GM18951 (cell line): ENCODE results near the gene PEAK1.

Source experiments
- POLR2A ChIP-seq: IDR thresholded peaks from 4 replicates; pipeline ENCODE4 v1.6.1; 2011; ENCODE audit warnings: mild to moderate bottlenecking; ENCODE audit not compliant: insufficient read length, insufficient read depth; ENCODE audit errors: extremely low read depth
- in situ Hi-C: fragments of 300-500 bp; cut with MboI; formaldehyde crosslinking; loops from one replicate; pipeline ENCODE4 v1.12.0; 2022; ENCODE audit warnings: low sequenced_read_pairs, mixed read lengths, inconsistent platforms; ENCODE audit not compliant: unreplicated experiment

PEAK1 gene

GRCh38 chr15:77098572-77098971, 321.3 kb downstream of the PEAK1 start:
- in situ Hi-C loops = no loop called here
- TF ChIP-seq POLR2A = no peak

GRCh38 chr15:77097921-77098320, 322.0 kb downstream of the PEAK1 start:
- in situ Hi-C loops = no loop called here
- TF ChIP-seq POLR2A = no peak

GRCh38 chr15:77097248-77097721, 322.6 kb downstream of the PEAK1 start:
- in situ Hi-C loops = no loop called here
- no peak for TF ChIP-seq POLR2A

GRCh38 chr15:77096541-77096940, 323.4 kb downstream of the PEAK1 start:
- in situ Hi-C loops = no loop called here

GRCh38 chr15:77096138-77096537, 323.8 kb downstream of the PEAK1 start:
- TF ChIP-seq POLR2A = no peak
- in situ Hi-C loops = no loop called here

More at GRCh38 chr15:77096541-77096940, 323.4 kb downstream of the PEAK1 start:
- TF ChIP-seq POLR2A = no peak

GRCh38 chr15:77094397-77095030, 325.4 kb downstream of the PEAK1 start:
- in situ Hi-C loops = no loop called here
- no peak for TF ChIP-seq POLR2A

GRCh38 chr15:77093436-77093835, 326.5 kb downstream of the PEAK1 start:
- TF ChIP-seq POLR2A = no peak
- in situ Hi-C loops = no loop called here

- TF ChIP-seq POLR2A = no peak
- in situ Hi-C loops = no loop called here
Measured at GRCh38 chr15:77091097-77091496, 328.8 kb downstream of the PEAK1 start.

- TF ChIP-seq POLR2A = no peak
- in situ Hi-C loops = no loop called here
Measured at GRCh38 chr15:77087213-77087612, 332.7 kb downstream of the PEAK1 start.

- TF ChIP-seq POLR2A = no peak
- in situ Hi-C loops = no loop called here
Measured at GRCh38 chr15:77085297-77085696, 334.6 kb downstream of the PEAK1 start.

GRCh38 chr15:77084436-77084835, 335.5 kb downstream of the PEAK1 start:
- in situ Hi-C loops = no loop called here

GRCh38 chr15:77083381-77084160, 336.3 kb downstream of the PEAK1 start:
- no peak for TF ChIP-seq POLR2A
- in situ Hi-C loops = no loop called here

More at GRCh38 chr15:77084436-77084835, 335.5 kb downstream of the PEAK1 start:
- no peak for TF ChIP-seq POLR2A

- no peak for TF ChIP-seq POLR2A
- in situ Hi-C loops = no loop called here
Measured at GRCh38 chr15:77081971-77082370, 337.9 kb downstream of the PEAK1 start.
